ENCODE measurements around the gene PDHB.
"Not testable (repeated sequence)": the region's sequence is repeated elsewhere in the genome, so short reads cannot be mapped to it uniquely, and the experiment has no call there.

Gene PDHB

DNA sequence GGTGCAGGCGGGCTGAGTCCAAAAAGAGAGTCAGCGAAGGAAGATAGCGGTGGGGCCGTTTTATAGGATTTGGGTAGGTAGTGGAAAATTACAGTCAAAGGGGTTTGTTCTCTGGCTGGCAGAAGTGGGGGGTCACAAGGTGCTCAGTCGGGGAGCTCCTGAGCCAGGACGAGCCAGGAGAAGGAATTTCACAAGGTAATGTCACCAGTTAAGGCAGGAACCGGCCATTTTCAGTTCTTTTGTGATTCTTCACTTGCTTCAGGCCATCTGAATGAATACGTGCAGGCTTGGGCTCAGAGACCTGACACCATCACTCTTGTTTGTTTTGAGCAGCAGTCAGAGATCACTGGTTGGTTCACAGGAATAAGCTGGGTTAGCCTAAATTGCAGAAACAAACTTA, 3.6 kb upstream of the PDHB start:
- not testable (repeated sequence) for DNase-seq (ENCODE audit: low spot score)

- DNase-seq (ENCODE audit: low spot score): no peak
These were observed 1.4 kb upstream of the PDHB start for GRCh38 chr3:58434990-58435389.

GRCh38 chr3:58434511-58434910, 879 bp upstream of the PDHB start:
- DNase-seq (ENCODE audit: low spot score): no peak

GRCh38 chr3:58434168-58434504, 504 bp upstream of the PDHB start:
- no peak for DNase-seq (ENCODE audit: low spot score)

DNA sequence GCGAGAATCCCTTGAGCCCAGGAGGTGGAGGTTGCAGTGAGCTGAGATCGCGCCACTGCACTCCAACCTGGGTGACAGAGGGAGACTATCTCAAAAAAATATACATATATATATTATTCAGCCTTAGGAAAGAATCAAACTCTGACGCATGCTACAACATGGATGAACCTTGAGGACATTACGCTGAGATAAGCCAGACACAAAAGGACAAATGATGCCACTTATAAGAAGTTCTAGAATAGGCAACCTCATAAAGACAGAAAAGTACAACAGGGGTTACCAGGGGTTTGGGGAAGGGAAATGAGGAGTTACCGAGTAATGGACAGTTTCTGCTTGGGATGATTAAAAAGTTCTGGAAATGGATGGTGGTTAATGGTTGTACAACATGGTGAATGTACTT, 727 bp downstream of the PDHB start:
- no peak for DNase-seq (ENCODE audit: low spot score)

GRCh38 chr3:58429657-58430056, 4.0 kb downstream of the PDHB start:
- no peak for DNase-seq (ENCODE audit: low spot score)

DNA sequence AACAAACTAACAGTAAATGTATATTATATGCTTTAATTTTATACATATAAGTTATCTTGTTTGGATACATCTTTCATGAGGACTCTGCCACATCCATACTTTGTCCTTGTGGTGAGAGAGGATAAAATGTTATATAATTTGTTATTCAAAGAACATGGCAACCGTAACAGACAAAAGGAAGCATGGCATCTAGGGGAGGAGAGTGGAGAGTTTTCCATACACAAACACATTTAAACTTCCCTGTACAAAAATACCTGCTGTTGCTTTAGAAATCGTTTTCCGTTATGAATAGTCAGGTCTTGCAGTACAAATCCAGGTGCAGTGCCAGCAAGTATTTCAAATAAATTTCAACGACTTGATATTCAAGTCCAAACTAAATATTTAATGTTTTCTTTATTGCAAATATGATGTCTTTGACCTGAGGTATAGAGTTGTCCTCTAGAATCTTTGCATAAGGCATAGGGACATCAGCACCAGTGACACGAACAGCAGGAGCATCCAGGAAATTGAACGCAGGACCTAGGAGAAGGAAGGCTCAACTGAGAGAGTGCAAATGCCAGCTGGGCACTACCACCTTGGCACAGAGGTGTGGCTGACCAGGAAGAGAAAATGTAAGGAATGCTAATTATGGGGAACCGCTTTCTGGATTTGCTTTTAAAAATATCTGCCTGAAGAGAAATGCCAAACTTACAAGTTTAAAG, 5.8 kb downstream of the PDHB start:
- DNase-seq (ENCODE audit: low spot score): no peak

- DNase-seq (ENCODE audit: low spot score): no peak
These were observed 7.8 kb downstream of the PDHB start for GRCh38 chr3:58425782-58426181.

DNA sequence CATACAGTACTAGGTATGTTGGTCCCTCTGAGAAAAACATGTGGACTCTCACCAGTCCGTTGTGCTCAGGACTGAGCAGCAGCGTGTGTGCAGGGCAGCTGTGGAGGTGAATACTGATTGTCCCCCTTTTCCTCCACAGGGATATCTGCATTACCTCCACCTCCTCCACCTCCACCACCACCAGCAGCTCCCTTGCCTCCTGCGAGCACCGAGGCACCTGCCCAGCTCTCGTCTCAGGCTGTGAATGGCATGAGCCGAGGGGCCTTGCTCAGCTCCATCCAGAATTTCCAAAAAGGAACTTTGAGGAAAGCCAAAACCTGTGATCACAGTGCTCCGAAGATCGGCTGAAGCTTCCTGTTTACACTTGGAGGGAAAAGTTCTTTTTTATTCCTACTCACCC, 9.0 kb downstream of the PDHB start:
- DNase-seq (ENCODE audit: low spot score): no peak

- no peak for DNase-seq (ENCODE audit: low spot score)
These were observed 10.8 kb downstream of the PDHB start for GRCh38 chr3:58422756-58423325.

GRCh38 chr3:58421004-58421403, 12.6 kb downstream of the PDHB start:
- DNase-seq (ENCODE audit: low spot score): no peak

DNA sequence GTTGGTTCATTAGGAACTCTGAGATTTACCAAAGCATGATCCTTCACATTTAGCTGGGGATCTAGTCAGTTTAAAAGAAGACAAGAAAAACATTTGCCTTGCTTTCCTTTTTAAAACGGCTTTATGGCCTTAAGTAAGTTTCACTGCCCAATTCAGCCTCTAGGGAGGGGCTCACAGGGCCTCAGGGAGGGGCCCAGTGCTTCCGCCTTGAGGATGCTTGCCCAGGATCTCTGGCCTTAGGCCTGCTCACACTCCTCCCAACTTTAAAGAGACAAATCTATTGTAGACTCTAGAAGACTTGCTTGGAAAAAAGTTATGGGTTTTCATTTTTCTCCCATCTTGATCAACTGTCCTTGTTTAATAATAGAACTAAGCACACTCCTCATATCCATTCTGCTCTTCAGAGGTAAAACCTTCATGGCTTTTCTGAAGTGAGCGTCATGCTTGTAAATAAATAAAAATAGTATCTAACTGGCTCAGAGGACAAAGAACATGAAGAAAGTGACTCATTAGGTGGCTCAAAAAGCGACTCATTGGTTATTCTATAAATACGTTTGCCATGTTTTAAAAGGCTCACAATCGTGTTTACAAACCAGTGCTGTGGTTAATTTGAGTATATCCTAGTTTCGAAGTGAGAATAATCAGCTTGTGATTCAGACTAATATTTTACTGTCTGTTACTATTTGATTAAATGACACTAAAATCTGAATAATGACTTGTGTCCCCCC, 13.7 kb downstream of the PDHB start:
- DNase-seq (ENCODE audit: low spot score): no peak

GRCh38 chr3:58418227-58418626, 15.4 kb downstream of the PDHB start:
- DNase-seq (ENCODE audit: low spot score): no peak

GRCh38 chr3:58417075-58417474, 16.6 kb downstream of the PDHB start:
- no peak for DNase-seq (ENCODE audit: low spot score)

DNA sequence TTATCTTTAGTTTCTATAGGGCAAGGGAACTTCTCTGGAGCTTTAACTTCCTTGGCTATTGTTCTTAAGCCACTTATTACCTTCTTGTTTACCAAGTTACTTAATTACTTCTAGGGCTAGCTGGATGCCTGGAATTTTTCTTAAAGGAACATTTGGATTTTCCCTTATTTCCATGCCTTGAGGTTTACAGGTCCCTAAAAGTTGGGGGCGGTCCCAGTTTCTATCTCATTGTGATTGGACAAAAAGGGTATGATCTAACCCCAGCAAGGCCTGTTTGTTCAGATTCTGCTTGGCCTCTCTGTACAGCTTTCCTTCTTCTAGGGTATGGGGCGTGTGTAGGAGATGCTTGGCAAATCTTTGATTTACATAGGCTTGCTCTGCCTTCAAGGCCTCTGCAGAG, 17.4 kb downstream of the PDHB start:
- DNase-seq (ENCODE audit: low spot score): no peak

DNA sequence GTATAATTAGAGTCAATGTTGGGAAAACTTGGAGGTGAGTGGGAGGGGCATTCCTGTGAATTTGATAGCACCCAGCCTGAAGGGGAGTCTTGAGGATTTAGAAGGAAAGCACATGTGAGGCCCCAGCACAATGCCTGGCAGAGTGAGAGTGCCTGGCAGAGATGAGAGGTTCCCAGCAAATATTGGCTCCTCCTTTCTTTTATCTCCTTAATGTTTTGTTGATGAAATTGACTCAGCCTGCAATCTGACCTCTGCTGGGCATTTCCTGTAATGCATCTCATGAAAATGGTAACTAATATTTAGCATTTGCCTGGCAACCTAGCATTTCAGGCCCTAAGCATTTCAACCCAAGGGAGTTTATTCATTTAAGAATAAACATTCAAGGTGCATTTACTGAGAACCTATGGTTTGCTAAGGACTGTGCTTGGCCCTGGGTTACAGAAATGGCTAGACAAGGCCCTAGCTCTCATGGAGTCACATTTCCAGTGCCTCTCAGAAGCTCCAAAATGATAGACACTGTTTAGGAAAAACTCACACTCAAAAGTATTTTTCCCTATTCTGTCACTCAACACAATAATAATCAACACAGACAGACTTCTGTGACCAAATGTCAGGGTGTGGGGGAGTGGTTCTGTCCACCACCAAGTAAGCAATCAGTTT, 19.0 kb downstream of the PDHB start:
- DNase-seq (ENCODE audit: low spot score): peak; percentile 65

DNA sequence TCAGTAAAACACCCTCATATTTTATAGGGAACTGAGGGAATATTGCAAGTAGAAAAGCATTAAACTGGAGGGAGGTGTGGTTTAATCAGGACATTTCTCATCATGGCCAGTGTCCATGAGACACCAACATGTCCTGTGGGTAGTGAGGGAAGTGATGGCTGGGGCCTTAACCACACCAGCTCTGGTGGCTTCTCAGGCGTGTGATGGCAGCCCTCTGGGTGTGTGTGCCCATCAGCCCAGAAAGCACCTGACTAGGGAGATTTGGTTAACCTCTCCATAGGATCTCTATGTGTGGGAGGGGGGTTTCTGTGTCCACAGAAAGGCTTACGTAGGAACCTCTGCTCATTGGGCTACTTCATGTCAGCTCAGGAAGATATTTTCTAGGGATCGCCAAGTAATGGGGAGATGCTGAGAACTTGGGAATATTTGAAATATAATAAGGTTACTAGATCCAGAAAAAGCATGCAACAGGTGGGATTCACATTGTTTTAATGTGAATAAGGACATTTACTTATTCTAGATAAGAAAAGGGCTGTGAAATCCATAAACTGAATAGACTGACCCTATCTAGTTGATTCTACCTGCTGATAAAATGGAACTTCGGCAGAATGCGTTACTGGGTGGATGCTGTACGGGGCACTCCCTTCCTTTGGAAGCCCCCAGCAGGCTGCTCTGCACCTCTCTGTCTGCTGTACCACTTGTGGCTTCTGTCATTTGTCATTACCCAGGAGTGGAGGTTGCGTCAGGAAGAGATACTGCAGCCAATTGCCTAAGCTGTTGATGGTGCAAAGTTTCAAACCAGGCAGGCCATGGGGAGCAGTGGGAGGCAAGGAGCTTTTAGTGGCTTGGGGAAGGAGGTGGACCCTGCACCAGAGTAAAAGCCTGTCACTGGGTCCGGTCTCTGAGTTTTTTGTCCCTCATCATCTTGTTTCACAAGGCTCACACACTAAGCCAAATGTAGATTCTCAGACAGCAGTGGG, 21.5 kb downstream of the PDHB start:
- no peak for DNase-seq (ENCODE audit: low spot score)

DNA sequence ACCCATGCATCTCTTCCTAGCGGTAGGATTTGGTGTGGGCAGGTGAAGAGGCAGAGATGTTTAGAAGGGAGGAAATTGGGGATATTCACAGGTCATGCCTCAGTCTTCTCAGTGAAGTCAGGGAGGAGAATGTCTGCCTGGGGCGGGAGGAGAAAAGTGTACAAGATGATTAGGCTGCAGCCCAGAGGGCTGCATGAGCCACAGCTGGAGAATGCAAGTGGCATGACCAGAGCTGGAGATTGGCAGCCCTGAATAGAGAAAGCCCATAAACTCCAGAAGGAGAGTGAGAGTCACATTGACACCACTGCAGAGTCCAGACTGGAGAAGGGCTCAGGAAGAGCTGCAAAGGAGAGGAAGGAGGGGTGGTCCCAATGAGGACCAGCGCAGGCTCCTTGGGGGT, 22.6 kb downstream of the PDHB start:
- DNase-seq (ENCODE audit: low spot score): no peak

- no peak for DNase-seq (ENCODE audit: low spot score)
These were observed 24.0 kb downstream of the PDHB start for GRCh38 chr3:58409663-58410062.

DNA sequence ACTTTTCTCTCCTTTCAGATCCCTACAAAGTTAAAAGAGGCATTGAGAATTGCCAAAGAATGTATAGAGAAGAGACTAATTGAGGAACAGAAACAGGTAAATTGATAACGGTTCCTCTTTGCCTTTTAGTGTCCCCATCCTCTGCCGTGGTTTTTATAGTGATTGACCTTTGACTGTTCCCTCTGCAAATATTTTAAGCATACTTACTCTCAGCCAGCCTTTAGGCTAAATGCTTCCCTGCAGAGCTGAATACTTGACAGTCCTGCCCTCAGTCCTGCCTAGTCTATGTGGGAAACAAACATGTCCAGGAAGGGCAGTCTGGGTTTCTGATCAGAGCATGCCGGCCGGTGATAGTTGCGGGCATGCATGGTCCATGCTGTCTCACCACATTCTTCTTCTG, 24.7 kb downstream of the PDHB start:
- no peak for DNase-seq (ENCODE audit: low spot score)

- no peak for DNase-seq (ENCODE audit: low spot score)
These were observed 29.2 kb downstream of the PDHB start for GRCh38 chr3:58404396-58404795.

Measured in LoVo (cell line).